22Rv1 (cell line): Measurements from ENCODE around the gene SLC35A2.
"Not testable (repeated sequence)": the region's sequence is repeated elsewhere in the genome, so short reads cannot be mapped to it uniquely, and the experiment has no call there.

Experiments used
- ZFX ChIP-seq: fragments of 450-650 bp; IDR thresholded peaks from 2 replicates; pipeline ENCODE4 v1.6.1; 2017; ENCODE audit warnings: antibody characterized with exemption, borderline replicate concordance
- TF ChIP-seq, protein P1 (sequence below): fragments of 450-650 bp; IDR thresholded peaks from 2 replicates; pipeline ENCODE4 v1.5.1; 2017; ENCODE audit warnings: mild to moderate bottlenecking

DNA sequence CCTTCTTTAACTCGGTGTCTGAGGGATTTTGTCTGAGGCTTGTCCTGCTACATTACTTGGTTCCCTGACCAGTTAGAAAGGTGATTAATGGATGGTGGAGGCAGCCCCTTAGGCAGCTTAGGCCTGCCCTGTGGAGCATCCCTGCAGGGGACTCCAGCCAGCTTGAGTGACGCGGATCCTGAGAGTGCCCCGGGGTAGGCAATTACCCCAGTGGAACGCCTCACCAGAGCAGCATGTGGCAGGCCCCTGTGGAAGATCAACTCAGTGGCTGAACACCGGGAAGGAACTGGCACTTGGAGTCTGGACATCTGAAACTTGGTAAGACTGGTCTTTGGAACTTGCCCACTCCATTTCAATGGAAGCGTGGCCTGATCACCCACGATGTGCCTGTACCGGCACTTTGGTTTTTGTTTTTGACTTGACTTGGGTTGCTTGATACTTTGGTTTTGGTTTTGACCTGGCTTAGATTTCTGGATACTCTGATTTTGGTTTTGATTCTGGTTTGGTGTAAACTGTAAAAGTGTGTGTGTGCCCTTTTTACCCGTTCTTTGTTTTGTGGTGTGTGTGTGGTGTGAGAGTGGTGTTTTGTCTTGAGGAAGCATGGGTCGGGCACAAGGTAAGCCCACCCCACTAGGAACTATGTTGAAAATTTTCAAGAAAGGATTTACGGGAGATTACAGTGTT, 57.2 kb downstream of the SLC35A2 start:
- TF ChIP-seq, protein P1, sequence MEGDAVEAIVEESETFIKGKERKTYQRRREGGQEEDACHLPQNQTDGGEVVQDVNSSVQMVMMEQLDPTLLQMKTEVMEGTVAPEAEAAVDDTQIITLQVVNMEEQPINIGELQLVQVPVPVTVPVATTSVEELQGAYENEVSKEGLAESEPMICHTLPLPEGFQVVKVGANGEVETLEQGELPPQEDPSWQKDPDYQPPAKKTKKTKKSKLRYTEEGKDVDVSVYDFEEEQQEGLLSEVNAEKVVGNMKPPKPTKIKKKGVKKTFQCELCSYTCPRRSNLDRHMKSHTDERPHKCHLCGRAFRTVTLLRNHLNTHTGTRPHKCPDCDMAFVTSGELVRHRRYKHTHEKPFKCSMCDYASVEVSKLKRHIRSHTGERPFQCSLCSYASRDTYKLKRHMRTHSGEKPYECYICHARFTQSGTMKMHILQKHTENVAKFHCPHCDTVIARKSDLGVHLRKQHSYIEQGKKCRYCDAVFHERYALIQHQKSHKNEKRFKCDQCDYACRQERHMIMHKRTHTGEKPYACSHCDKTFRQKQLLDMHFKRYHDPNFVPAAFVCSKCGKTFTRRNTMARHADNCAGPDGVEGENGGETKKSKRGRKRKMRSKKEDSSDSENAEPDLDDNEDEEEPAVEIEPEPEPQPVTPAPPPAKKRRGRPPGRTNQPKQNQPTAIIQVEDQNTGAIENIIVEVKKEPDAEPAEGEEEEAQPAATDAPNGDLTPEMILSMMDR = not testable (repeated sequence)
- not testable (repeated sequence) for TF ChIP-seq ZFX
